Calu3 (cell line): ENCODE results near the gene GTPBP6. TPM values are rescaled to one million over a fixed set of nuclear protein-coding genes. Genes with fewer than 3 reads are reported as not detected.

Experiments used
- BruUV-seq: library from RNA; stranded (reverse); fragments of 400-500 nt; replicated peaks from 2 replicates; lab custom pipeline; 2021; lab: Mats Ljungman, UMichigan
- CTCF ChIA-PET: fragments of 300-600 bp; sonication (Branson Sonifier 250); formaldehyde crosslinking; loops from one replicate; lab custom pipeline; 2022; ENCODE audit warnings: antibody characterized with exemption; lab: Charles Lee
- DNase-seq: peaks from one replicate; pipeline ENCODE4 v3.0.0; 2022
- H3K27ac Mint-ChIP-seq: one replicate; pipeline ENCODE4 v1.8.0; 2022; ENCODE audit warnings: mixed read lengths; ENCODE audit not compliant: unreplicated experiment
- H3K27me3 Mint-ChIP-seq: one replicate; pipeline ENCODE4 v1.8.0; 2022; ENCODE audit warnings: mixed read lengths; ENCODE audit not compliant: unreplicated experiment
- H3K36me3 Mint-ChIP-seq: one replicate; pipeline ENCODE4 v1.8.0; 2022; ENCODE audit warnings: mild to moderate bottlenecking, moderate library complexity, mixed read lengths; ENCODE audit not compliant: insufficient read depth, unreplicated experiment
- H3K4me1 Mint-ChIP-seq: one replicate; pipeline ENCODE4 v1.8.0; 2022; ENCODE audit warnings: mild to moderate bottlenecking, low read depth, mixed read lengths; ENCODE audit not compliant: unreplicated experiment
- H3K4me3 Mint-ChIP-seq: one replicate; pipeline ENCODE4 v1.8.0; 2022; ENCODE audit warnings: mild to moderate bottlenecking, low read depth, moderate library complexity, mixed read lengths; ENCODE audit not compliant: unreplicated experiment
- H3K9me3 Mint-ChIP-seq: one replicate; pipeline ENCODE4 v1.8.0; 2022; ENCODE audit warnings: low read depth, mixed read lengths; ENCODE audit not compliant: unreplicated experiment
- intact Hi-C: fragments of 100-400 bp; cut with micrococcal nuclease; formaldehyde crosslinking; loops from one replicate; pipeline ENCODE4 v1.10.0; 2022; ENCODE audit not compliant: unreplicated experiment
- total RNA-seq: library from RNA; stranded (reverse); gene quantifications from 2 replicates; pipeline ENCODE4 v1.2.3, GENCODE V29; 2022
- TF ChIP-seq, protein P1 (sequence below): fragments of 200-600 bp; IDR thresholded peaks from one replicate; pipeline ENCODE4 v1.8.0; 2022; ENCODE audit warnings: antibody characterized with exemption; ENCODE audit not compliant: unreplicated experiment

GTPBP6 gene
- total RNA-seq, 1 experiment from 2014 or later: 32.9 TPM

DNA sequence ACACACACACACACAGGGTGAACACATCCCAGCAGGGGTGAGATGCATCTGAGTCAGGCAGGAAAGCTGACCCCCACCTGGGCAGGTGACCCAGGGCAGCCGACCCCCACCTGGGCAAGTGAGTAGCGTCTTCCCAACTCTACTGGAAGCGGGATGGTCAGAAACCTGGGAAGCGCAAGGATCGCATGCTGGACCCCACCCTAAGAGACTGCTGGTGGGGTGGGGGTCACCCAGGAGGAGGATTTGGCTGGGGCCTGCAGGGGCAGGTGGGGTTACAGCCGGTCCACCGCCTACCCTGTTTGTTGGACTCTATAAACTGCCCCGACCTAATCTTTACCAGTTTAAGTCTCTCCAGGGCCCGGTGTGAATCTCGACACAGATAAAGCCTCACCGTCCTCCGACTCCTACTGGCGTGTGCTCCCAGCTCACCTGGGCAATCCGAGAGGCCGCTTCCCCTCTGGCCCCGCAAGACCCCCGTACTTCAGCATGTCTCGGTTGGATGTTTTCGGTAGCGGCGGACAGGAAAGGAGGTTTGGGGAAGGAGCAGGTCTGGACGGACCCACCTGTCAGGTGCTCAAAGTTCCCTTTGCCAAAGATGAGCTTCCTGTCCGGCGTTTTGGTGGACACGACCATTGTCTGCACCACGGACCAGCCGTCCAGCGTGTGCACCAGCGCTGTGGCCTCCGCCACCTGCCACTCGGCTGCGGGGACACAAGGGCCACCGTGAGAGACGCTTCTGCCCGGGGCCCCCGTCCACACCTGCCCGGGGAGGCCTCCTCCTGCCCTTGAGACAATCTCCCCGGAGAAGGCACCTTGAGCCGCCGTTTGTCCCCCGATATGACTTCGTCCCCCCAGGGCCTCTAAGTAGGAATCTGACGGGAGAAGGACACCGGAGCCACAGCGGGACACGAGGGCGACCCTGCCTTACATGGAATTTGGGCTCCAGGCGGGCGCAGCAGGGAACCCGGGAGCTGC, 2.0 kb downstream of the GTPBP6 start:
- Mint-ChIP-seq H3K4me1 (no peaks in the 10 kb centered on the region), H3K27me3 (no peaks in the 10 kb centered on the region), H3K36me3 (peaks cover 47% of the 10 kb centered on the region), H3K27ac (no peak overlapping the region), H3K9me3 (peaks cover 3% of the 10 kb centered on the region), H3K4me3 (peak overlapping the region; percentile 80)
- DNase-seq: no peak
- intact Hi-C loops: no loop called here
- CTCF ChIA-PET: no interaction called here
- TF ChIP-seq, protein P1, sequence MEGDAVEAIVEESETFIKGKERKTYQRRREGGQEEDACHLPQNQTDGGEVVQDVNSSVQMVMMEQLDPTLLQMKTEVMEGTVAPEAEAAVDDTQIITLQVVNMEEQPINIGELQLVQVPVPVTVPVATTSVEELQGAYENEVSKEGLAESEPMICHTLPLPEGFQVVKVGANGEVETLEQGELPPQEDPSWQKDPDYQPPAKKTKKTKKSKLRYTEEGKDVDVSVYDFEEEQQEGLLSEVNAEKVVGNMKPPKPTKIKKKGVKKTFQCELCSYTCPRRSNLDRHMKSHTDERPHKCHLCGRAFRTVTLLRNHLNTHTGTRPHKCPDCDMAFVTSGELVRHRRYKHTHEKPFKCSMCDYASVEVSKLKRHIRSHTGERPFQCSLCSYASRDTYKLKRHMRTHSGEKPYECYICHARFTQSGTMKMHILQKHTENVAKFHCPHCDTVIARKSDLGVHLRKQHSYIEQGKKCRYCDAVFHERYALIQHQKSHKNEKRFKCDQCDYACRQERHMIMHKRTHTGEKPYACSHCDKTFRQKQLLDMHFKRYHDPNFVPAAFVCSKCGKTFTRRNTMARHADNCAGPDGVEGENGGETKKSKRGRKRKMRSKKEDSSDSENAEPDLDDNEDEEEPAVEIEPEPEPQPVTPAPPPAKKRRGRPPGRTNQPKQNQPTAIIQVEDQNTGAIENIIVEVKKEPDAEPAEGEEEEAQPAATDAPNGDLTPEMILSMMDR: no peak
- BruUV-seq: no TSS peak

DNA sequence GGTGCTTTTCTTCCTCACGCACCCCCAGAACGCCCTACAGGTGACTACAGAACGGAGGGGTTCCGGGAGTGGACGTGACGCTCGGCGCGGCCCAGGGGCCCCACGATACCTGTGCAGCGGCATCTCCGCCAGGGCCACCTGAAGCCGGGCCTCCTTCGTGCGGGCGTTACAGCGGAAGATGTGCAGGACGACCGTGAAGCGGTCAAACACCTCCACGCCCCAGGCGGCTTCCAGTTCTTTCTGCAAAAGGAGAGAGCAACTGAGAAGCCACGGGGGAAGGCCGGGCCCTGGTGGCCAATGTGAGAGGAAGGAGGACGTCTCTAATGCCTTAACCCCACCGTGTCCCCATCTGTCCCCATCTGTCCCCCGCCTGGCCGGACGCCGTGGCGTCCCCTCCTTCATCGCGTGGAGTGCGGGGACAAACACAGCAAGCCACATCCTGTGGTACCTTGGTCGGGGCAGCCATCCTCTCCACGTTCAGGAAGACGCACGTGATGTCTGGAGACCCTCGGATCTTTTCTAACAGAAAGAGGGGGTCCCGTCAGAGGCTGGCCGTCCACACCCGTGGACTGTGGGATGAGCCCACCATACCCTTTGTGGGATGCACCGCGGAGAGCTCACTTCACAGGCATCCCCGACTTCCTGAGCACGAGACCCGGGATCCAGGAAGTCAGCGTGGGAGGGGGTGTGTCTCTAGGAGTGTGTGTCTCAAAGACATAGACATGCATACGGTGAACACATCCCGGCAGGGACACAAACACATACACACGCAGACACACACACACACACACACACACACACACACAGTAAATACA, 3.6 kb downstream of the GTPBP6 start:
- Mint-ChIP-seq H3K9me3 (peaks cover 3% of the 10 kb centered on the region), H3K27ac (no peak overlapping the region), H3K4me3 (no peak overlapping the region), H3K27me3 (no peaks in the 10 kb centered on the region), H3K36me3 (peaks cover 40% of the 10 kb centered on the region), H3K4me1 (no peaks in the 10 kb centered on the region)
- TF ChIP-seq, protein P1: no peak
- BruUV-seq: TSS peak; percentile 20
- DNase-seq: no peak
- CTCF ChIA-PET: no interaction called here
- intact Hi-C loops: no loop called here

DNA sequence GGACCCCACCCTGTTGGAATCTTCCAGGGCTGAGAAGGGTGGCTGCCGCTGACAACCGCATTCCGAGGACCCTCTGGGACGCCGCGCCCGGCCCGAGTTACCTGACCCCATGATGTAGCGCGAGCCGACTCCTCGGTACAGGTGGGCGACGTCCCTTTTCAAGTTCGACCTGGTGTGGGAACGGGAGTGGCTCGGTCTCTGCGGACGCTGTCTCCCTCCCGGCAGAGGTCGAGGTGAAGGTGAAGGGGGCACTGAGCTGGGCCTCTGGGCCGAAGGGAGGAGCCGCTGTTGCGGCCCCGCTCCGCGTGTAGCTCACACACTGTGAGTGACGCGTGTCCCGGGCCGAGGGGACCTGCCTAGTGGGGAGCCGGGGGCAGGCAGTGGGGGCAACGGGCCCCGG, 4.5 kb downstream of the GTPBP6 start:
- peaks cover 3% of the 10 kb centered on the region for H3K9me3 Mint-ChIP-seq
- no TSS peak for BruUV-seq
- no peak for DNase-seq
- H3K27me3 Mint-ChIP-seq: no peaks in the 10 kb centered on the region
- CTCF ChIA-PET: no interaction called here
- H3K36me3 Mint-ChIP-seq: peaks cover 31% of the 10 kb centered on the region
- TF ChIP-seq, protein P1: no peak
- H3K27ac Mint-ChIP-seq: no peak overlapping the region
- no peaks in the 10 kb centered on the region for H3K4me1 Mint-ChIP-seq
- no peak overlapping the region for H3K4me3 Mint-ChIP-seq
- intact Hi-C loops: no loop called here

DNA sequence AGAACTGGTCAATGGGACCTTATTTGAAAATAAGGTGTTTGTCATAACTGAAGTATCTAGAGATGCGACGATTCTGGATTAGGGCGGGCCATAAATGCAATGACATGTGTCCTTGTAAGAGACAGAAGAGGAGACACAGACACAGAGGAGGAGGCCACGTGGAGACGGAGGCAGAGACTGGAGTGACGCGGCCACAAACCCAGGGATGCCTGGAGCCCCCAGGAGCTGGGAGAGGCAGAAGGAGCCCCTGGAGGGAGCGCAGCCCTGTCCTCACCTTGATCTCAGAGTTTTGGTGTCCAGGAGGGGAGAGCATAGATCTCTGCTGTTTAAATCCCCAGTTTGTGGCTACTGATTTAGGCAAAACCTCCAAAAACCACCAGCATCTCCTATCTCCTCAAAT, 5.0 kb downstream of the GTPBP6 start:
- DNase-seq: no peak
- intact Hi-C loops: no loop called here
- TF ChIP-seq, protein P1: no peak
- H3K27ac Mint-ChIP-seq: no peak overlapping the region
- peaks cover 28% of the 10 kb centered on the region for H3K36me3 Mint-ChIP-seq
- H3K27me3 Mint-ChIP-seq: no peaks in the 10 kb centered on the region
- BruUV-seq: no TSS peak
- H3K4me1 Mint-ChIP-seq: no peaks in the 10 kb centered on the region
- H3K4me3 Mint-ChIP-seq: no peak overlapping the region
- peaks cover 3% of the 10 kb centered on the region for H3K9me3 Mint-ChIP-seq
- CTCF ChIA-PET: no interaction called here
